ENCODE results near the gene SPC25. TPM values are rescaled to one million over a fixed set of nuclear protein-coding genes. Genes with fewer than 3 reads are reported as not detected.

SPC25 gene
- total and polyA plus RNA-seq, 9 of the 15 experiments (the other 6 are each of a cell fraction or from before 2014, with no cell fraction given) = 44.8 to 100 (median 75.0) TPM

GRCh38 chr2:168890006-168890782 is at the start of gene SPC25 (continued):
- TF ChIP-seq ATF6 (CRISPR knock-in tag; IDR thresholded peaks at IDR 0.05) = 0 out of 2 replicates have a peak, but pooled peaks have one; percentile 27
- no peak; a peak in 1 of 4 replicates for TF ChIP-seq ZNF318 (IDR thresholded peaks at IDR 0.05; ENCODE audit: borderline replicate concordance in 1 of 2, low read depth in 1 of 2)
- TF ChIP-seq ASH1L (IDR thresholded peaks at IDR 0.05; ENCODE audit: borderline replicate concordance, low read depth, partially characterized antibody) = peak; percentile 96
- no peak for TF ChIP-seq SNRNP70 (optimal IDR thresholded peaks at IDR 0.05; ENCODE audit: low read depth, low read length)
- no peak for TF ChIP-seq TGIF2 (CRISPR knock-in tag; IDR thresholded peaks at IDR 0.05)
- TF ChIP-seq CBX8 (IDR thresholded peaks at IDR 0.05; ENCODE audit: borderline replicate concordance, extremely low read depth, low read depth, low read length, poor library complexity, severe bottlenecking) = no peak
- TF ChIP-seq MCM2 (IDR thresholded peaks at IDR 0.05; ENCODE audit: low read depth) = no peak
- TF ChIP-seq ZNF217 (CRISPR knock-in tag; IDR thresholded peaks at IDR 0.05) = no peak
- TF ChIP-seq ZNF280B (CRISPR knock-in tag; IDR thresholded peaks at IDR 0.05) = no peak
- no peak for TF ChIP-seq ZNF75A (CRISPR knock-in tag; IDR thresholded peaks at IDR 0.05)
- peak; percentile 17 to 25; a peak in 2 of 4 replicates for TF ChIP-seq RCOR1 (IDR thresholded peaks at IDR 0.05; ENCODE audit: borderline replicate concordance in 1 of 2, low read depth in 2 of 2, low read length in 2 of 2)
- no peak for TF ChIP-seq BRD4 (IDR thresholded peaks at IDR 0.05)
- TF ChIP-seq XRCC5 (IDR thresholded peaks at IDR 0.05; ENCODE audit: low read depth, low read length) = peak; percentile 41; the same call in 1 of the 2 replicates
- TF ChIP-seq MYNN (IDR thresholded peaks at IDR 0.05) = no peak
- TF ChIP-seq MYNN (CRISPR knock-in tag; IDR thresholded peaks at IDR 0.05) = no peak

All from K562 (cell line).